ENCODE results near the gene TACC2. TPM values are rescaled to one million over a fixed set of nuclear protein-coding genes. Genes with fewer than 3 reads are reported as not detected.
"Not testable (repeated sequence)": the region's sequence is repeated elsewhere in the genome, so short reads cannot be mapped to it uniquely, and the experiment has no call there.

The TACC2 gene
- total RNA-seq, 2 experiments from 2014 or later = not detected

GRCh38 chr10:122022276-122022675, 33.3 kb downstream of the TACC2 start:
- Histone ChIP-seq H3K4me3 (ENCODE audit: low read depth, low read length, poor library complexity, severe bottlenecking) (no peak overlapping the region), H3K79me2 (ENCODE audit: insufficient read depth, low read depth, low read length) (no peaks in the 10 kb centered on the region), H3K36me3 (ENCODE audit: insufficient read depth, low read length) (no peaks in the 10 kb centered on the region), H2AFZ (ENCODE audit: low read length) (no peak overlapping the region), H3K4me2 (ENCODE audit: low read length) (no peak overlapping the region), H3K27ac (ENCODE audit: low read depth, low read length, poor library complexity, severe bottlenecking) (no peak overlapping the region), H3K9me3 (ENCODE audit: low read length) (no peaks in the 10 kb centered on the region), H3K9me2 (ENCODE audit: insufficient read depth, low read length) (no peaks in the 10 kb centered on the region), H3K4me1 (ENCODE audit: insufficient read depth, low read length, poor library complexity, severe bottlenecking) (no peaks in the 10 kb centered on the region), H4K20me1 (ENCODE audit: insufficient read depth, low read length) (no peaks in the 10 kb centered on the region)
- intact Hi-C loops (cut with micrococcal nuclease; ENCODE audit: unreplicated experiment) = no loop called here
- TF ChIP-seq EZH2phosphoT487 (IDR thresholded peaks at IDR 0.05; ENCODE audit: borderline replicate concordance, low read depth, low read length) (no peak), CTCF (conservative IDR thresholded peaks at IDR 0.05; ENCODE audit: low read length) (no peak)
- ChIA-PET CTCF (ENCODE audit: unreplicated experiment) (no interaction called here), POLR2A (no interaction called here)
- DNase-seq (ENCODE audit: low spot score) = no peak
- BruUV-seq (replicated peaks) = no TSS peak

- H3K9me3 ChIP-seq (ENCODE audit: low read length); H3K36me3 ChIP-seq (ENCODE audit: insufficient read depth, low read length); intact Hi-C loops (cut with micrococcal nuclease; ENCODE audit: unreplicated experiment); H3K4me1 ChIP-seq (ENCODE audit: insufficient read depth, low read length, poor library complexity, severe bottlenecking); H3K9me2 ChIP-seq (ENCODE audit: insufficient read depth, low read length); H3K4me3 ChIP-seq (ENCODE audit: low read depth, low read length, poor library complexity, severe bottlenecking); DNase-seq (ENCODE audit: low spot score); CTCF ChIA-PET (ENCODE audit: unreplicated experiment); H4K20me1 ChIP-seq (ENCODE audit: insufficient read depth, low read length); H3K79me2 ChIP-seq (ENCODE audit: insufficient read depth, low read depth, low read length); H2AFZ ChIP-seq (ENCODE audit: low read length); BruUV-seq (replicated peaks); H3K4me2 ChIP-seq (ENCODE audit: low read length); H3K27ac ChIP-seq (ENCODE audit: low read depth, low read length, poor library complexity, severe bottlenecking); POLR2A ChIA-PET: not testable (repeated sequence)
Observed at GRCh38 chr10:122023257-122023656, 34.3 kb downstream of the TACC2 start.

GRCh38 chr10:122029499-122030199, 40.7 kb downstream of the TACC2 start:
- BruUV-seq (replicated peaks) = no TSS peak

More at GRCh38 chr10:122029499-122030199, 40.7 kb downstream of the TACC2 start:
- Histone ChIP-seq H3K79me2 (ENCODE audit: insufficient read depth, low read depth, low read length) (no peaks in the 10 kb centered on the region), H3K9me3 (ENCODE audit: low read length) (no peaks in the 10 kb centered on the region), H3K4me1 (ENCODE audit: insufficient read depth, low read length, poor library complexity, severe bottlenecking) (no peaks in the 10 kb centered on the region), H3K27ac (ENCODE audit: low read depth, low read length, poor library complexity, severe bottlenecking) (no peak overlapping the region), H3K4me2 (ENCODE audit: low read length) (no peak overlapping the region), H3K9me2 (ENCODE audit: insufficient read depth, low read length) (no peaks in the 10 kb centered on the region), H2AFZ (ENCODE audit: low read length) (no peak overlapping the region), H4K20me1 (ENCODE audit: insufficient read depth, low read length) (no peaks in the 10 kb centered on the region), H3K4me3 (ENCODE audit: low read depth, low read length, poor library complexity, severe bottlenecking) (no peak overlapping the region), H3K36me3 (ENCODE audit: insufficient read depth, low read length) (no peaks in the 10 kb centered on the region)
- ChIA-PET CTCF (ENCODE audit: unreplicated experiment) (no interaction called here), POLR2A (interaction anchor here (0.5 kb wide), 1 partner anchor 744 kb away, joined by 4 read pairs; no protein-coding TSS in a partner anchor)
- no peak for DNase-seq (ENCODE audit: low spot score)
- TF ChIP-seq EZH2phosphoT487 (IDR thresholded peaks at IDR 0.05; ENCODE audit: borderline replicate concordance, low read depth, low read length) (no peak), CTCF (conservative IDR thresholded peaks at IDR 0.05; ENCODE audit: low read length) (no peak)
- intact Hi-C loops (cut with micrococcal nuclease; ENCODE audit: unreplicated experiment) = no loop called here

All from OCI-LY7 (cell line).